SK-N-SH treated with all-trans-retinoic acid at 6 μM for 48 hours (cell line): ENCODE measurements around the gene GPC5.

Source experiments
- ATAC-seq: fragments of 200-7000 bp; cut with Tn5 transposase; 3 replicates; pipeline ENCODE4 v1.9.1; 2020; ENCODE audit warnings: mild to moderate bottlenecking, moderate library complexity
- ARNTL ChIP-seq: fragments of 450-650 bp; formaldehyde crosslinking; IDR thresholded peaks from 2 replicates; pipeline ENCODE4 v1.5.0; 2020; ENCODE audit warnings: low read depth, mild to moderate bottlenecking, moderate library complexity, borderline replicate concordance
- BACH2 ChIP-seq: fragments of 250-450 bp; sonication (Bioruptor Pico); IDR thresholded peaks from 2 replicates; pipeline ENCODE4 v1.9.0; 2021; ENCODE audit warnings: mild to moderate bottlenecking, borderline replicate concordance
- CSDC2 ChIP-seq: fragments of 250-450 bp; sonication (Bioruptor Pico); IDR thresholded peaks from 2 replicates; pipeline ENCODE4 v1.5.0; 2020; ENCODE audit warnings: mild to moderate bottlenecking, moderate library complexity
- ESRRG ChIP-seq: fragments of 250-450 bp; sonication (Bioruptor Pico); IDR thresholded peaks from 2 replicates; pipeline ENCODE4 v1.6.1; 2021; ENCODE audit warnings: mild to moderate bottlenecking
- GLIS3 ChIP-seq: fragments of 250-450 bp; sonication (Bioruptor Pico); IDR thresholded peaks from 2 replicates; pipeline ENCODE4 v1.5.0; 2020; ENCODE audit warnings: mild to moderate bottlenecking, moderate library complexity
- ISL1 ChIP-seq: fragments of 250-450 bp; sonication (Bioruptor Pico); IDR thresholded peaks from 2 replicates; pipeline ENCODE4 v2.1.2; 2022; ENCODE audit warnings: mild to moderate bottlenecking, moderate library complexity
- OSR1 ChIP-seq: fragments of 250-450 bp; sonication (Bioruptor Pico); IDR thresholded peaks from 2 replicates; pipeline ENCODE4 v1.8.0; 2022; ENCODE audit warnings: moderate library complexity, mild to moderate bottlenecking, inconsistent platforms
- PPARA ChIP-seq: fragments of 250-450 bp; sonication (Bioruptor Pico); IDR thresholded peaks from 2 replicates; pipeline ENCODE4 v1.5.0; 2020; ENCODE audit warnings: mild to moderate bottlenecking, borderline replicate concordance
- SNAI2 ChIP-seq: fragments of 250-450 bp; sonication (Bioruptor Pico); IDR thresholded peaks from 2 replicates; pipeline ENCODE4 v1.5.0; 2020; ENCODE audit warnings: mild to moderate bottlenecking, moderate library complexity
- TCF4 ChIP-seq: fragments of 250-450 bp; sonication (Bioruptor Pico); IDR thresholded peaks from 2 replicates; pipeline ENCODE4 v1.8.0; 2021; ENCODE audit warnings: mild to moderate bottlenecking, moderate library complexity, borderline replicate concordance
- TOX ChIP-seq: fragments of 250-450 bp; sonication (Bioruptor Pico); IDR thresholded peaks from 2 replicates; pipeline ENCODE4 v1.8.0; 2021; ENCODE audit warnings: mild to moderate bottlenecking, moderate library complexity, borderline replicate concordance
- ZC3H10 ChIP-seq: fragments of 250-450 bp; sonication (Bioruptor Pico); IDR thresholded peaks from 2 replicates; pipeline ENCODE4 v1.5.1; 2021; ENCODE audit warnings: mild to moderate bottlenecking, moderate library complexity
- ZFP30 ChIP-seq: fragments of 450-650 bp; formaldehyde crosslinking; IDR thresholded peaks from 2 replicates; pipeline ENCODE4 v1.5.0; 2022; ENCODE audit warnings: mild to moderate bottlenecking, moderate library complexity
- ZNF565 ChIP-seq: fragments of 450-650 bp; formaldehyde crosslinking; conservative IDR thresholded peaks from 2 replicates; pipeline ENCODE4 v1.5.0; 2020; ENCODE audit warnings: low read depth, mild to moderate bottlenecking, moderate library complexity
- ZNF8 ChIP-seq: fragments of 450-650 bp; formaldehyde crosslinking; IDR thresholded peaks from 2 replicates; pipeline ENCODE4 v1.5.0; 2020; ENCODE audit warnings: mild to moderate bottlenecking, moderate library complexity
- TF ChIP-seq, protein P1 (sequence below): fragments of 250-450 bp; sonication (Bioruptor Pico); IDR thresholded peaks from 2 replicates; pipeline ENCODE4 v1.5.0; 2020; ENCODE audit warnings: mild to moderate bottlenecking, moderate library complexity
- TF ChIP-seq, protein P2 (sequence below): fragments of 250-450 bp; sonication (Bioruptor Pico); IDR thresholded peaks from 2 replicates; pipeline ENCODE4 v1.5.1; 2021; ENCODE audit warnings: mild to moderate bottlenecking, moderate library complexity
- TF ChIP-seq, protein P3 (sequence below): fragments of 250-450 bp; sonication (Bioruptor Pico); IDR thresholded peaks from 2 replicates; pipeline ENCODE4 v1.5.1; 2020; ENCODE audit warnings: low read depth, mild to moderate bottlenecking, moderate library complexity
- TF ChIP-seq, protein P4 (sequence below): fragments of 250-450 bp; sonication (Bioruptor Pico); IDR thresholded peaks from 2 replicates; pipeline ENCODE4 v1.8.0; 2021; ENCODE audit warnings: low read depth, mild to moderate bottlenecking, moderate library complexity, borderline replicate concordance

The GPC5 gene

DNA sequence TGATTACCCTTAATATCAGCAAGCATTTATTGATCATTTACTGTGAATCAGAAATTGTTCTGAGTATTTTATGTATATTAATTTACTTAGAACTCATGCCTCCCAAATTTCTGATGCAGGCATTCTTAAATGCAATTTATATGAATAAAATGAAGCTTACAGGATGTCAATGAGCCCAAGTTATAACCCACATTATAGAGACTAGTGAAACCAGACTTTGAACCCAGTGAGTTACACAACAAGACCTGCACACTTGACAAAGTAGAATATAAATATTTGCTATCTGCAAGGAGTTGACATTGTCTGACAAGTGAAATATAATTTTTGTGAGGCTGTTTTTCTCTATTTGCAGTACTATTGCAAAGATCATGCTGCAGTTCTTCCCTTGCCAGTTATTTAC lies 656.0 kb downstream of the GPC5 start:
- no peak for TF ChIP-seq ARNTL (CRISPR knock-in tag)
- TF ChIP-seq, protein P1, sequence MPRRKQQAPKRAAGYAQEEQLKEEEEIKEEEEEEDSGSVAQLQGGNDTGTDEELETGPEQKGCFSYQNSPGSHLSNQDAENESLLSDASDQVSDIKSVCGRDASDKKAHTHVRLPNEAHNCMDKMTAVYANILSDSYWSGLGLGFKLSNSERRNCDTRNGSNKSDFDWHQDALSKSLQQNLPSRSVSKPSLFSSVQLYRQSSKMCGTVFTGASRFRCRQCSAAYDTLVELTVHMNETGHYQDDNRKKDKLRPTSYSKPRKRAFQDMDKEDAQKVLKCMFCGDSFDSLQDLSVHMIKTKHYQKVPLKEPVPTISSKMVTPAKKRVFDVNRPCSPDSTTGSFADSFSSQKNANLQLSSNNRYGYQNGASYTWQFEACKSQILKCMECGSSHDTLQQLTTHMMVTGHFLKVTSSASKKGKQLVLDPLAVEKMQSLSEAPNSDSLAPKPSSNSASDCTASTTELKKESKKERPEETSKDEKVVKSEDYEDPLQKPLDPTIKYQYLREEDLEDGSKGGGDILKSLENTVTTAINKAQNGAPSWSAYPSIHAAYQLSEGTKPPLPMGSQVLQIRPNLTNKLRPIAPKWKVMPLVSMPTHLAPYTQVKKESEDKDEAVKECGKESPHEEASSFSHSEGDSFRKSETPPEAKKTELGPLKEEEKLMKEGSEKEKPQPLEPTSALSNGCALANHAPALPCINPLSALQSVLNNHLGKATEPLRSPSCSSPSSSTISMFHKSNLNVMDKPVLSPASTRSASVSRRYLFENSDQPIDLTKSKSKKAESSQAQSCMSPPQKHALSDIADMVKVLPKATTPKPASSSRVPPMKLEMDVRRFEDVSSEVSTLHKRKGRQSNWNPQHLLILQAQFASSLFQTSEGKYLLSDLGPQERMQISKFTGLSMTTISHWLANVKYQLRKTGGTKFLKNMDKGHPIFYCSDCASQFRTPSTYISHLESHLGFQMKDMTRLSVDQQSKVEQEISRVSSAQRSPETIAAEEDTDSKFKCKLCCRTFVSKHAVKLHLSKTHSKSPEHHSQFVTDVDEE (CRISPR knock-in tag), result no peak
- TF ChIP-seq TOX, result no peak
- no peak for TF ChIP-seq ESRRG (CRISPR knock-in tag)
- TF ChIP-seq, protein P2, sequence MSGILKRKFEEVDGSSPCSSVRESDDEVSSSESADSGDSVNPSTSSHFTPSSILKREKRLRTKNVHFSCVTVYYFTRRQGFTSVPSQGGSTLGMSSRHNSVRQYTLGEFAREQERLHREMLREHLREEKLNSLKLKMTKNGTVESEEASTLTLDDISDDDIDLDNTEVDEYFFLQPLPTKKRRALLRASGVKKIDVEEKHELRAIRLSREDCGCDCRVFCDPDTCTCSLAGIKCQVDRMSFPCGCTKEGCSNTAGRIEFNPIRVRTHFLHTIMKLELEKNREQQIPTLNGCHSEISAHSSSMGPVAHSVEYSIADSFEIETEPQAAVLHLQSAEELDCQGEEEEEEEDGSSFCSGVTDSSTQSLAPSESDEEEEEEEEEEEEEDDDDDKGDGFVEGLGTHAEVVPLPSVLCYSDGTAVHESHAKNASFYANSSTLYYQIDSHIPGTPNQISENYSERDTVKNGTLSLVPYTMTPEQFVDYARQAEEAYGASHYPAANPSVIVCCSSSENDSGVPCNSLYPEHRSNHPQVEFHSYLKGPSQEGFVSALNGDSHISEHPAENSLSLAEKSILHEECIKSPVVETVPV (CRISPR knock-in tag), result no peak
- TF ChIP-seq GLIS3 (CRISPR knock-in tag), result no peak
- TF ChIP-seq PPARA (CRISPR knock-in tag), result no peak
- no peak for TF ChIP-seq ZC3H10 (CRISPR knock-in tag)
- TF ChIP-seq SNAI2, result no peak
- TF ChIP-seq ZNF565 (CRISPR knock-in tag), result no peak
- no peak for TF ChIP-seq CSDC2 (CRISPR knock-in tag)
- no peak for TF ChIP-seq OSR1 (CRISPR knock-in tag)
- TF ChIP-seq BACH2, result no peak
- TF ChIP-seq ZNF8 (CRISPR knock-in tag), result no peak
- TF ChIP-seq ZFP30 (CRISPR knock-in tag), result no peak
- no peak for TF ChIP-seq ISL1 (CRISPR knock-in tag)
- TF ChIP-seq, protein P3, sequence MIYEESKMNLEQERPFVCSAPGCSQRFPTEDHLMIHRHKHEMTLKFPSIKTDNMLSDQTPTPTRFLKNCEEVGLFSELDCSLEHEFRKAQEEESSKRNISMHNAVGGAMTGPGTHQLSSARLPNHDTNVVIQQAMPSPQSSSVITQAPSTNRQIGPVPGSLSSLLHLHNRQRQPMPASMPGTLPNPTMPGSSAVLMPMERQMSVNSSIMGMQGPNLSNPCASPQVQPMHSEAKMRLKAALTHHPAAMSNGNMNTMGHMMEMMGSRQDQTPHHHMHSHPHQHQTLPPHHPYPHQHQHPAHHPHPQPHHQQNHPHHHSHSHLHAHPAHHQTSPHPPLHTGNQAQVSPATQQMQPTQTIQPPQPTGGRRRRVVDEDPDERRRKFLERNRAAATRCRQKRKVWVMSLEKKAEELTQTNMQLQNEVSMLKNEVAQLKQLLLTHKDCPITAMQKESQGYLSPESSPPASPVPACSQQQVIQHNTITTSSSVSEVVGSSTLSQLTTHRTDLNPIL (CRISPR knock-in tag), result no peak
- no peak for TF ChIP-seq TCF4 (CRISPR knock-in tag)
- TF ChIP-seq, protein P4, sequence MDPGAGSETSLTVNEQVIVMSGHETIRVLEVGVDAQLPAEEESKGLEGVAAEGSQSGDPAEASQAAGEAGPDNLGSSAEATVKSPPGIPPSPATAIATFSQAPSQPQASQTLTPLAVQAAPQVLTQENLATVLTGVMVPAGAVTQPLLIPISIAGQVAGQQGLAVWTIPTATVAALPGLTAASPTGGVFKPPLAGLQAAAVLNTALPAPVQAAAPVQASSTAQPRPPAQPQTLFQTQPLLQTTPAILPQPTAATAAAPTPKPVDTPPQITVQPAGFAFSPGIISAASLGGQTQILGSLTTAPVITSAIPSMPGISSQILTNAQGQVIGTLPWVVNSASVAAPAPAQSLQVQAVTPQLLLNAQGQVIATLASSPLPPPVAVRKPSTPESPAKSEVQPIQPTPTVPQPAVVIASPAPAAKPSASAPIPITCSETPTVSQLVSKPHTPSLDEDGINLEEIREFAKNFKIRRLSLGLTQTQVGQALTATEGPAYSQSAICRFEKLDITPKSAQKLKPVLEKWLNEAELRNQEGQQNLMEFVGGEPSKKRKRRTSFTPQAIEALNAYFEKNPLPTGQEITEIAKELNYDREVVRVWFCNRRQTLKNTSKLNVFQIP (CRISPR knock-in tag), result no peak
- ATAC-seq, result no peak

DNA sequence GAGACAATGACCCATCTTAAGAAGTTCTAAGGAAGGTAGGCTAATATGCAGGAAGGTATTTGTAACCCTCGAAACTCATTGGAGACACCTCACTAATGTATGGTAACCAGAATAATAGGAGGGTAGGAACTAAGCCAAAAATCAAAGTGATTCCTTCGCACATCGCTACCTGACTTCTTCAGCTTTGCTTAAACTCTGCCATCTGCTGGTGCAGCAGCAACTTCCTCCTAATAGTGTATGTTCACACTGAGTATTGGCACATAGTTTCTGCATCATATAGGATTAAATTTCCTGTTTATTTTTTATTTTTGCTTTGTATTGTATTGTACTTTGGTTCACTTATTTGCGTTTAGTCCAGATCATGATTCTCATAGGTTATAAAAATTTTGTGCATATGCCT lies 676.2 kb downstream of the GPC5 start:
- ATAC-seq, result peak; percentile 59; the same call in 2 of the 3 replicates
- no peak for TF ChIP-seq ZC3H10 (CRISPR knock-in tag)

DNA sequence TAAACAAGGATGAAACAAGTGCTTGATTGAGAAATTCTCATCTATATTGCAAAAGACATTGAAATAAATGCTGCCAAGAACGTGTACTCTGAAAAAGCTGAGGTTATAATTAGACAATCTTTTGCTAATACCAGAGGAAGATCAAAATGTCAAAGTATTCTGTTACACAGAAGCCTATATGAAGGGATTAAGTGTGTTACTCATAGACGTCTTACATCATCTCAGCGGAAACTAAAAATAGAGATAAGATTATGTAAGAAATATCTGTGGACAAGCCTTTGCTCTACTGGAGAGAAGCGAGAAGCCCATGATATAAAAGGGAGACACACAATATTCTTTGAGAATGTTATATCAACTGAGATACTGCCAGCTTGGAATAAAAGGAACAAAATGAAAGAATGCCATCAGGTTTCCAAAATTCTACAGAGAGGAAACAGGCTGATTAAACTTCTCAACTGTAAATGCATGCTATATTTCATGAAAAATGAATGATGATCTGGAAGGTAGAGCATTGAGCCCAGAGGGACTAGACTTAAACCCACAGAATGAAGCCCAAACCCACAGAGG lies 699.0 kb downstream of the GPC5 start:
- no peak for TF ChIP-seq TCF4 (CRISPR knock-in tag)
- TF ChIP-seq, protein P3 (CRISPR knock-in tag), result no peak
- TF ChIP-seq GLIS3 (CRISPR knock-in tag), result no peak
- no peak for ATAC-seq

DNA sequence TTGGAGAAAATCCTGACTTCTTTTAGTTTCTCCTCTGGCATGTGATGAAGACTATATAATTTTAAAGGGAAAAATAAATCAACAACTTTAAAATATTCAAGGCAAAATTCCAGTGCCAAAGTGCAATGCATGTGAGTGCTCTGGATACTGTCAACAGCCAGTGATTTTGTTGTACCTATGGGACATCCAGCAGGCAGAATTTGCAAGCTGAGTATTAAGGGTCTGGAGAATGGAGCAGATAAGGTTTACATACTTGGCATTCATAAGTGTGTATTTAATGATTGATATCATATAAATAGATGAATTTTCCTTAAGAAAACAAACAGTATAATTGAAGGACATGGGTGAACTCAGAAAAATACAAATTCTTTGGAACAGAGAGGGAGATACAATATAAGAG lies 703.4 kb downstream of the GPC5 start:
- ATAC-seq, result no peak
- TF ChIP-seq TOX (no peak), ZFP30 (CRISPR knock-in tag) (no peak), GLIS3 (CRISPR knock-in tag) (no peak), ZNF8 (CRISPR knock-in tag) (no peak), ISL1 (CRISPR knock-in tag) (peak; percentile 82)
- TF ChIP-seq, protein P1 (CRISPR knock-in tag), result peak; percentile 43; the same call in 1 of the 2 replicates
- TF ChIP-seq, all 23 proteins: peak for 2
